ENCODE data around the gene ENHO.

- TF ChIP-seq POLR2A (IDR thresholded peaks at IDR 0.05; ENCODE audit: control extremely low read depth in 1 of 2, low read depth in 2 of 2, low read length in 2 of 2) (no peak), CTCF (IDR thresholded peaks at IDR 0.05; ENCODE audit: control extremely low read depth in 1 of 3, insufficient read depth in 1 of 3, low read depth in 1 of 3, low read length in 3 of 3) (no peak), EGR1 (IDR thresholded peaks at IDR 0.05; ENCODE audit: borderline replicate concordance, low read depth, low read length) (no peak), BCL11A (IDR thresholded peaks at IDR 0.05; ENCODE audit: low read depth in 2 of 2, low read length in 2 of 2) (no peak), ATF2 (IDR thresholded peaks at IDR 0.05; ENCODE audit: low read length) (no peak), MAX (IDR thresholded peaks at IDR 0.05) (no peak), EP300 (IDR thresholded peaks at IDR 0.05; ENCODE audit: borderline replicate concordance in 1 of 2, low read depth in 2 of 2, low read length in 2 of 2) (no peak), SIX5 (IDR thresholded peaks at IDR 0.05; ENCODE audit: low read depth, low read length) (no peak)
Measured at GRCh38 chr9:34560599-34561214, 37.9 kb upstream of the ENHO start.
